Suprapubic skin (tissue), 4 donors: ENCODE data around the gene TIMM13.

Experiments used
- EP300 ChIP-seq: sonication (generic); formaldehyde crosslinking; IDR thresholded peaks from one replicate; pipeline ENCODE4 v1.6.1; 2017; ENCODE audit warnings: antibody characterized with exemption
- POLR2A ChIP-seq, 2 donors: fragments of 450-650 bp; IDR thresholded peaks; one replicate each; pipeline ENCODE4 v1.6.1; 2017; ENCODE audit warnings: antibody characterized with exemption in 2 of 2, mild to moderate bottlenecking in 2 of 2, moderate library complexity in 2 of 2
- POLR2AphosphoS5 ChIP-seq, 3 donors: sonication (generic); formaldehyde crosslinking; IDR thresholded peaks; one replicate each; pipeline ENCODE4 v1.6.1; 2017; ENCODE audit warnings: antibody characterized with exemption in 3 of 3
- TF ChIP-seq, protein P1 (sequence below), 2 donors: fragments of 200-600 bp in 1 of 2; fragments of 450-650 bp in 1 of 2; sonication (generic) in 1 of 2; IDR thresholded peaks; one replicate each; pipeline ENCODE4 v1.5.1; 2016 to 2019; ENCODE audit warnings: antibody characterized with exemption in 2 of 2, mild to moderate bottlenecking in 1 of 2, moderate library complexity in 1 of 2

DNA sequence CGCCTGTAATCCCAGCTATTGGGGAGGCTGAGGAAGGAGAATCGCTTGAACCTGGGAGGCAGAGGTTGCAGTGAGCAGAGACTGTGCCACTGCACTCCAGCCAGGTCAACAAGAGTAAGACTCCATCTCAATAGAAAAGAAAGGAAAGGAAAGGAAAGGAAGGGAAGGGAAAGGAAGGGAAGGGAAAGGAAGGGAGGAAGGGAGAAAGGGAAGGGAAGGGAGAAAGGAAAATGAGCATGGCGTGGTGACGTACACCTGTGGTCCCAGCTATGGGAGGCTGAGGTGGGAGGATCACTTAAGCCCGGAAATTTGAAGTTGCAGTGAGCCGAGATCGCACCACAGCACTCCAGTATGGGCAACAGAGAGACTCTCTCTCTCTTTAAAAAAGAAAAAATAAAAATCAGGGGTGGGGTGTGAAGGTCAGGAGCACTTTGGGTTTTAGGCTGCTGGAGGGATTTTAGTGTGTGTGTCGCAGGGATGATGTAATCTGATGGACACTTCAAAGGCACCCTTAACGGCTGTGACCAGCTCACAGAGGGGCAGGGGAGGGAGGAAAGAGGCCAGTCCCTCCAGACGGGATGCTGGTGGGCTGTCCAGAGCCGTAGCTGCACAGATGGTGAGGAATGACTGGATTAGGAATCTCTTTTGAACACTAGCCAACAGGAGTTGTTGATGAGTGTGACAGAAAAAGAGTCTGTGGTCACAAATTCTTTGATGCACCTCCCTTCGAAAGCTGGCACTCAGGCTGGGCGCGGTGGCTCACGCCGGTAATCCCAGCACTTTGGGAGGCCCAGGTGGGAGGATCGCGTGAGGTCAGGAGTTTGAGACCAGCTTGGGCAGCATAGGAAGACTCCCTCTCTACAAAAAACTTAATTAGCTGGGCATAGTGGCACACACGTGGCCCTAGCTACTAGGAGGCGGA is 39.8 kb downstream of the TIMM13 start:
- TF ChIP-seq, protein P1, sequence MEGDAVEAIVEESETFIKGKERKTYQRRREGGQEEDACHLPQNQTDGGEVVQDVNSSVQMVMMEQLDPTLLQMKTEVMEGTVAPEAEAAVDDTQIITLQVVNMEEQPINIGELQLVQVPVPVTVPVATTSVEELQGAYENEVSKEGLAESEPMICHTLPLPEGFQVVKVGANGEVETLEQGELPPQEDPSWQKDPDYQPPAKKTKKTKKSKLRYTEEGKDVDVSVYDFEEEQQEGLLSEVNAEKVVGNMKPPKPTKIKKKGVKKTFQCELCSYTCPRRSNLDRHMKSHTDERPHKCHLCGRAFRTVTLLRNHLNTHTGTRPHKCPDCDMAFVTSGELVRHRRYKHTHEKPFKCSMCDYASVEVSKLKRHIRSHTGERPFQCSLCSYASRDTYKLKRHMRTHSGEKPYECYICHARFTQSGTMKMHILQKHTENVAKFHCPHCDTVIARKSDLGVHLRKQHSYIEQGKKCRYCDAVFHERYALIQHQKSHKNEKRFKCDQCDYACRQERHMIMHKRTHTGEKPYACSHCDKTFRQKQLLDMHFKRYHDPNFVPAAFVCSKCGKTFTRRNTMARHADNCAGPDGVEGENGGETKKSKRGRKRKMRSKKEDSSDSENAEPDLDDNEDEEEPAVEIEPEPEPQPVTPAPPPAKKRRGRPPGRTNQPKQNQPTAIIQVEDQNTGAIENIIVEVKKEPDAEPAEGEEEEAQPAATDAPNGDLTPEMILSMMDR (IDR thresholded peaks at IDR 0.05) = no peak
- TF ChIP-seq EP300 (no peak), POLR2A (IDR thresholded peaks at IDR 0.05) (no peak), POLR2AphosphoS5 (IDR thresholded peaks at IDR 0.05) (no peak)
